Activated T-helper 9 cell treated with anti-CD3 and anti-CD28 coated beads, Interleukin-2, amount 50 U/mL, for 16 hours (primary cell): Measurements from ENCODE around the gene FMN2.

Experiments
- DNase-seq: peaks from one replicate; pipeline ENCODE4 v3.0.0-alpha.2; 2020; ENCODE audit warnings: low read depth

The FMN2 gene

DNA sequence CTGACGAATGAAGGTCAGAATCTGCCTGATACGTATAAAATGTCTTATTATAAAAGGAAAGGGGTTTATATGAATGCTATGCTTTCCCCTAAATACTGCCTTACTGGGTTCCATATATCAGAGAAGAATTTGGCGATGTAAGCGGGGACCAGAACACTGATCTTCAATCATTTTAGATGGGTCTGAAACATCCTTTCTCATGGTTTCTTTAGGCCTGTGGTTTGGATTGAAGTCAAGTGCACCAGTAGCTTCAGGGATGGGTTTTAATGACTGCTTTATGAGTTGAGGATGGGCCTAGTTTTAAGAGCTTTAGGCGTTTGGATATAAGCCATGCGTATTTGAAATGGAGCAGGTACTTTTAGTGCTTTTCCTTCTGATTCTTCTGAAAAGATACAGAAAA is 6.9 kb downstream of the FMN2 start:
- DNase-seq: no peak

DNA sequence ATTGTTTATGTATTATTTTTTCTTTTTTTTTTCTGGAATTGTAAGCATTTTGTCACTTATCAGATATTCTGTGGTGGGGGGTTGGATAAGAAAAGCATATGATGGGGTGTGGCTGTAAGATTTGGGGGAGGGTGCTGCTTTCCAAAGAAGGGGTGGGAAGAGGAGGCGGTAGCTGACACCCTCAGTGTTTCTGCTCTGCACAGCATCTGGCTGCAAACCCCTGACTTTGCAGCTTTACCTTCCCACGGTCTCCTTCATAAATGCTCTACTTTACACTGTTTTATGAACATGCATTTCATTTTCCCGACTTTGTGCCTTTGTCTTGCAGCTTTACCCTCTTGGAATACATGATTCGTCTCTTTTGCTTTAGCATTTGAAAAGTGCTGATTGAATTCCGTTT is 7.6 kb downstream of the FMN2 start:
- no peak for DNase-seq

DNA sequence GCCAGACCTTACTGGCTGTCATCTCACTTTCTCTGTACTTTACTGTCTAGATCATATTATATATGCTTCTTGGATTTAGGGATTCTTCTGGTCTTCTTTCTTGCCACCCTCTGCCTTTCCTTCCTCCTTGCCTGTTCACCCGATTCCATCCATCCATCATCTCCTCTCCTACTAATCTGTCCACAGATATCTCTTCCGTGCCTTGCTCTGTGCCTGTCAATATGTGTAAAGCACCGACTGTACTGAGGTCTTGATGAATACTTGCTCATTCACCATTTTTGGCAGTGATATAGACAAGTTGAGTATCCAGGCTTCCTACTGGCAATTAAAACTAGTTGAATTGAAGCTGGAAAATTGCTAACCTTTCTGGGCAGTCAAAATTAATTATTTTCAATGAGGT is 8.1 kb downstream of the FMN2 start:
- DNase-seq: no peak

GRCh38 chr1:240100371-240100934 is 8.8 kb downstream of the FMN2 start:
- DNase-seq: no peak

GRCh38 chr1:240101306-240101705 is 9.6 kb downstream of the FMN2 start:
- DNase-seq: no peak

GRCh38 chr1:240101737-240102136 is 10.1 kb downstream of the FMN2 start:
- no peak for DNase-seq

DNA sequence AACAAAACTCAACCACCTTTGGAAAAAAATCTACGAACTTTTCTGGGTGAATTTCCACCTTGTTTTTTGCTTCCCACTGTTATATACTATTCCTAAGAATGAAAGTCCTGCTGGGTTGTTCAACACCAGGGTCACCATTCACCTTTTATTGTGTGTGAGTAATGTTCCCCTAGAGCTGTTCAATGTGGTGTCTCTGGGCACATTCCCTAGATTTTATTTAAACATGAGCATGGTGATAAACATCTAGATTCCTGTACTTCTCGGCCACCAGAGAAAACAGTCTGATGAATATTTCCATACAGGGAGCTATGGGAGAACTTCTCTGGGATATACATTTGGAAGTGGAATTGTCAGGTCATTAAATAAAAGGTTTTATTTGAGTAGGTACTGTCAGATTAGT is 13.0 kb downstream of the FMN2 start:
- DNase-seq: no peak

DNA sequence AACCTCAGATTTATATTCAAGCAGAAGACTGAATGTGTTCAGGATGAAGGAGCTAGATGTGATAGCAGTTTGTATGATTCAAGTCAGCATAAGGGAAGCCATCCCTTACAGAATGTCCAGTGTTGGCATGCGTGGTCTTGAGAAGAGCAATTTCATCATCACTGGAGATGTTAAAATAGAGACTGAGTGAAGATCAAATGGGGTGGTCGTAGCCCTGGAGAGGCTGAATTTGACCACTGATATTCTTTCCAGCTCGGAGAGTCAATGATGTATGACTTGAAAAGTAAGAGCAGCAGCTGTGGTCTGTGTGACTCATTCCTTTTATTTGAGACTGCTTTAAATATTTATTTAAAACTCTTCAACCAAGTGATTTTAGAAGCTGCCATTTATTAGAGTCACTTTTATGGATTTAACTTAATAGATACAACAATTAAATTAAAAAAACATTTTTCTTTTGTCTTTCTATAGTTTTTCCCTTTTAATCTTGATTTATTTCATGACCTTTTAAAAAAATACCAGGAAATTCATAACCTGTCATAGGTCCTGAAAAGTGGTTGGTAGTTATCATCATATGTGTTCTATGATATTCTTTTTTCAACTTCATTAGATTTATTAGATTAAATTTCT is 15.5 kb downstream of the FMN2 start:
- DNase-seq: no peak

DNA sequence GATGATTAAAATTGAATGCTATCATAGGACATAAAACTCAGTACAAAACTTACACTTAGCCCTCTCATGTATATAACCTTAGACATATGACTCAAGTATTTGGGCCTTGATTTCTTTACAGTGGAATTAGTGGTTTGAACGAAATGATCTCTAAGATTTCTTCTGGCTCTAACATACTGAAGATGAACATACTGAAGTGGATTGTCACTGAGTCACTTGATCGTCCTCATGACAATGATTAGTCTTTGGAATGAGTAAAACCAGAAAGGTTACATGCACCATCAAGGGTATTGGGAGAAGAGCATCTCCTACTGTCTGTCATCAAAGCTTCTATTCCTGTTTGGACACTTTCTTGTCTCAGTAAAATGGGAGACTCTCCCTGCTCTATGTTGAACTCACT is 17.4 kb downstream of the FMN2 start:
- DNase-seq: no peak

GRCh38 chr1:240109920-240110636 is 18.4 kb downstream of the FMN2 start:
- DNase-seq: no peak

- no peak for DNase-seq
Measured at GRCh38 chr1:240111558-240111957, 19.9 kb downstream of the FMN2 start.

DNA sequence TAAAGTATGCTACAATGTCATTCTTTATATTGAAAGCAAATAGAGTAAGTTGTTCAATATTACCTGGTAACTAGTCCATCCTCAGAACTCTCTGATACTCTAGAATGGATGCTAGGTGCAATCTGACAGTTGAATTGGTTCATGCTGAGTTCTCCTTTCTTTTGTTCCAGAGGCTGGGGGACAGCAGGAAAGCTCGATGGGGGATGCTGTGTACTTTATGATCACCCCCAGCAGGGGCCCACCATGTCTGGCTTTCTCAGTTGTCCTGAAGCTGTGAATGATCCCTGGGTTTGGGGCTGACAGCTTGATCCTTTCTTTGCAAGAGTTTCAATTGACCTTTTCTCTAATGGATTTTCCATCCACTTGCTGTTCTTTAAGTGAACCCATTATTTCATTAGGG is 22.5 kb downstream of the FMN2 start:
- no peak for DNase-seq

DNA sequence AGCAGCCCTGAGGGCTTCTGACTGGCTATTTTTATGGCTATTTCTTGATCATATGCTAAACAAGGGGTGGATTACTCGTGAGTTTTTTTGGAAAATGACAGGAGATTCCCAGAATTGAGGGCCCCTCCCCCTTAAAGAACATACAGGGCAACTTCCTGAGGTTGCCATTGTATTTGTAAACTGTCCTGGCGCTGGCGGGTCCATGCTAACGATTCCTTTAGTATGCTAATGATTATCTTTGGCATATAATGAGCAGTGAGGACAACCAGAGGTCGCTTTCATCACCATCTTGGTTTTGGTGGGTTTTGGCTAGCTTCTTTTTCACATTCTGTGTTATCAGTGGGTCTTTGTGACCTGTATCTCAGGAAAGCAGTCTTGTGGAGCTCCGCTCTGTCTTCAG is 24.1 kb downstream of the FMN2 start:
- no peak for DNase-seq

GRCh38 chr1:240116831-240117769 is 25.4 kb downstream of the FMN2 start:
- DNase-seq: no peak

GRCh38 chr1:240117930-240118329 is 26.2 kb downstream of the FMN2 start:
- no peak for DNase-seq

DNA sequence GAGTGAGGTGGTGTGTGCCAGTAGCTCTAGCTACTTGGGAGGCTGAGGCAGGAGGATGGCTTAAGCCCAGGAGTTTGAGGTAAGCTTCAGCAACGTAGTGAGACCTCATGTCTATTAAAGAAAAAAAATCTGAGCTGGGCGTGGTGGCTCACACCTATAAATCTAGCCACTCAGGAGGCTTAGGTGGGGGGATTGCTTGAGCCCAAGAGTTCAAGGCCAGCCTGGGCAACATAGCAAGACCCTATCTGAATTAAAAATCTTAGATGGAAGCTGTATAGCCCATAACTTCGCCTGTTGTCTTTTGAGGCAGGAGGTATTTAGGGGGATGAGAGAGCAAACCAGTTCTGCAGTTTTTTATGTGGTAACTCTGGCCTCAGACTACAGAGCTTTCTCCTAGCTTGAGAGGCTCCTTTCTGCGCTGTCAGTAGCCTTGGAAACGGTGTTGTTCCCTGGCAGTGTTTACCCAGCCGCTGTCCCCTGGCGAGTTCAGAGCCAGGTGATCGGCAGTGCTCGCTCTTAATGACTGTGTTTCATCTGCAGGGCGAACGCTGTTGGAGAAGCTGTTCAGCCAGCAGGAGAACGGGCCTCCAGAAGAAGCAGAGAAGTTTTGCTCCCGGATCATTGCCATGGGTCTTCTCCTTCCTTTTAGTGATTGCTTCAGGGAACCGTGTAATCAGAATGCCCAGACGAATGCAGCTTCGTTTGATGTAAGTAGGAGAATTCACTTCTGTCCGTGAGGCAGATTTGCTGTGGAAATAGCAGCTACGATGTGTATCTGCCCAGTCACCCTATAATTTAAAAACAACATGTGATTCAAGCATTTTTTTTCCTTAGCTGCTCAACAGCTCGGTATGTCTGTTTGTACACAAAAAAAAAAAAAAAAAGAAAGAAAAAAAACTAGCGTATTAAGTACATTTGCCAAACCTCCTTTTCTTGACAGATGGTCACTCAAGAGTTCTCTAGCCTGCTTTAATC is 31.2 kb downstream of the FMN2 start:
- no peak for DNase-seq

- no peak for DNase-seq
Measured at GRCh38 chr1:240126821-240127220, 35.1 kb downstream of the FMN2 start.

GRCh38 chr1:240128366-240128765 is 36.7 kb downstream of the FMN2 start:
- DNase-seq: no peak

GRCh38 chr1:240134113-240134512 is 42.4 kb downstream of the FMN2 start:
- no peak for DNase-seq

GRCh38 chr1:240134596-240134995 is 42.9 kb downstream of the FMN2 start:
- DNase-seq: no peak

GRCh38 chr1:240136402-240136801 is 44.7 kb downstream of the FMN2 start:
- DNase-seq: no peak
